IMR-90 (cell line): ENCODE results near the gene MARCKS. TPM values are rescaled to one million over a fixed set of nuclear protein-coding genes. Genes with fewer than 3 reads are reported as not detected.
A peak's percentile ranks its signal among the peaks of the same experiment; 100 is the strongest.

ENCODE experiments used
- ATAC-seq: fragments of 200-7000 bp; cut with Tn5 transposase; 2 replicates; pipeline ENCODE4 v1.9.1; 2020; ENCODE audit warnings: low read depth, mild to moderate bottlenecking, moderate library complexity
- BruUV-seq: library from RNA; stranded (reverse); fragments of 400-500 nt; replicated peaks from 2 replicates; lab custom pipeline; 2021; lab: Mats Ljungman, UMichigan
- CTCF ChIA-PET: fragments of 300-600 bp; formaldehyde crosslinking; extraction: SDS; loops from one replicate; lab custom pipeline; 2021; ENCODE audit warnings: antibody characterized with exemption; lab: Yijun Ruan, JAX
- POLR2A ChIA-PET: fragments of 300-600 bp; sonication (Branson Sonifier 250); formaldehyde crosslinking; loops from one replicate; lab custom pipeline; 2022; ENCODE audit warnings: antibody characterized with exemption; ENCODE audit not compliant: unreplicated experiment; lab: Charles Lee
- DNase-seq: peaks from one replicate; pipeline ENCODE4 v3.0.0; 2013
- H2AFZ ChIP-seq: replicated peaks from 2 replicates; pipeline ENCODE3; 2013; ENCODE audit warnings: low read length, mild to moderate bottlenecking; ENCODE audit not compliant: poor library complexity
- H2AK5ac ChIP-seq: 2 replicates; pipeline ENCODE4 v1.6.1; 2013; ENCODE audit warnings: low read depth, low read length, inconsistent platforms
- H2AK9ac ChIP-seq: replicated peaks from 2 replicates; pipeline ENCODE3; 2013; ENCODE audit warnings: mild to moderate bottlenecking, low read depth, low read length, moderate library complexity; ENCODE audit not compliant: poor library complexity
- H2BK120ac ChIP-seq: 2 replicates; pipeline ENCODE4 v1.6.1; 2013; ENCODE audit warnings: low read depth, low read length, inconsistent platforms
- H2BK15ac ChIP-seq: 3 replicates; pipeline ENCODE4 v1.6.1; 2013; ENCODE audit warnings: low read depth, low read length, inconsistent platforms
- H2BK20ac ChIP-seq: 2 replicates; pipeline ENCODE4 v1.6.1; 2013; ENCODE audit warnings: low read depth, mild to moderate bottlenecking, inconsistent platforms, low read length, moderate library complexity
- H2BK5ac ChIP-seq: 2 replicates; pipeline ENCODE4 v1.6.1; 2013; ENCODE audit warnings: mild to moderate bottlenecking, low read depth, low read length, inconsistent platforms; ENCODE audit not compliant: poor library complexity, severe bottlenecking
- H3K14ac ChIP-seq: replicated peaks from 2 replicates; pipeline ENCODE4 v1.6.1; 2013; ENCODE audit warnings: low read depth, low read length, inconsistent platforms
- H3K18ac ChIP-seq: 2 replicates; pipeline ENCODE4 v1.6.1; 2013; ENCODE audit warnings: low read depth, low read length, control low read depth
- H3K23ac ChIP-seq: 2 replicates; pipeline ENCODE4 v1.6.1; 2013; ENCODE audit warnings: low read depth, low read length, inconsistent platforms
- H3K27ac ChIP-seq: 2 replicates; pipeline ENCODE4 v1.5.1; 2013; ENCODE audit warnings: mild to moderate bottlenecking, control low read depth, low read length; ENCODE audit not compliant: insufficient read depth
- H3K27me3 ChIP-seq: 2 replicates; pipeline ENCODE4 v1.6.1; 2013; ENCODE audit warnings: low read length; ENCODE audit not compliant: control insufficient read depth, insufficient read depth
- H3K36me3 ChIP-seq: 2 replicates; pipeline ENCODE4 v1.6.1; 2013; ENCODE audit warnings: low read length, mixed read lengths; ENCODE audit not compliant: control insufficient read depth, insufficient read depth
- H3K4ac ChIP-seq: 2 replicates; pipeline ENCODE4 v1.6.1; 2013; ENCODE audit warnings: low read depth, low read length, inconsistent platforms
- H3K4me1 ChIP-seq: 2 replicates; pipeline ENCODE4 v1.6.1; 2013; ENCODE audit warnings: low read length, mixed read lengths; ENCODE audit not compliant: control insufficient read depth, insufficient read depth
- H3K4me2 ChIP-seq: 2 replicates; pipeline ENCODE4 v1.6.1; 2013; ENCODE audit warnings: low read depth, mild to moderate bottlenecking, control low read depth, low read length, moderate library complexity
- H3K4me3 ChIP-seq: 2 replicates; pipeline ENCODE4 v1.5.1; 2013; ENCODE audit warnings: low read depth, mild to moderate bottlenecking, control low read depth, low read length, moderate library complexity; ENCODE audit not compliant: insufficient read depth
- H3K56ac ChIP-seq: 2 replicates; pipeline ENCODE4 v1.6.1; 2013; ENCODE audit warnings: low read length, inconsistent platforms; ENCODE audit not compliant: insufficient read depth; ENCODE audit errors: extremely low read depth
- H3K79me1 ChIP-seq, 2 experiments: 2 replicates each; pipeline ENCODE4 v1.6.1; 2013; ENCODE audit warnings: low read length in 2 of 2, inconsistent platforms in 1 of 2, low read depth in 1 of 2
- H3K9ac ChIP-seq: 2 replicates; pipeline ENCODE4 v1.6.1; 2013; ENCODE audit warnings: low read depth, low read length, control low read depth
- H3K9me1 ChIP-seq: 2 replicates; pipeline ENCODE4 v1.6.1; 2013; ENCODE audit warnings: low read length, inconsistent platforms; ENCODE audit not compliant: insufficient read depth
- H3K9me3 ChIP-seq: 2 replicates; pipeline ENCODE4 v1.6.1; 2013; ENCODE audit warnings: low read length; ENCODE audit not compliant: control insufficient read depth, insufficient read depth
- H4K20me1 ChIP-seq: 2 replicates; pipeline ENCODE4 v1.6.1; 2013; ENCODE audit warnings: low read length, inconsistent platforms; ENCODE audit not compliant: insufficient read depth
- H4K5ac ChIP-seq: 2 replicates; pipeline ENCODE4 v1.6.1; 2013; ENCODE audit warnings: mild to moderate bottlenecking, low read depth, low read length, control low read depth
- H4K8ac ChIP-seq, 2 experiments: 2 replicates each; pipeline ENCODE4 v1.6.1; 2013; ENCODE audit warnings: low read depth in 2 of 2, low read length in 2 of 2, control low read depth in 1 of 2, inconsistent platforms in 1 of 2
- H4K91ac ChIP-seq: 2 replicates; pipeline ENCODE4 v1.6.1; 2013; ENCODE audit warnings: low read depth, low read length, inconsistent platforms; ENCODE audit not compliant: insufficient read depth
- BHLHE40 ChIP-seq: fragments of 150-350 bp; IDR thresholded peaks from 2 replicates; pipeline ENCODE4 v1.6.1; 2016; ENCODE audit warnings: mild to moderate bottlenecking, low read depth, low read length
- CEBPB ChIP-seq: IDR thresholded peaks from 2 replicates; pipeline ENCODE4 v1.6.1; 2012; ENCODE audit warnings: low read depth, low read length, improper control_type of control experiment
- CTCF ChIP-seq: conservative IDR thresholded peaks from 2 replicates; pipeline ENCODE4 v1.5.1; 2012; ENCODE audit warnings: mild to moderate bottlenecking, low read depth, low read length, improper control_type of control experiment
- MXI1 ChIP-seq: IDR thresholded peaks from 2 replicates; pipeline ENCODE4 v1.6.1; 2012; ENCODE audit warnings: low read depth, mild to moderate bottlenecking, low read length, moderate library complexity, borderline replicate concordance
- POLR2A ChIP-seq: IDR thresholded peaks from 2 replicates; pipeline ENCODE4 v1.6.1; 2012; ENCODE audit warnings: mild to moderate bottlenecking, low read depth, low read length
- RAD21 ChIP-seq: IDR thresholded peaks from 2 replicates; pipeline ENCODE4 v1.6.1; 2012; ENCODE audit warnings: low read length, improper control_type of control experiment
- SMC3 ChIP-seq: fragments of 150-350 bp; IDR thresholded peaks from 2 replicates; pipeline ENCODE4 v1.6.1; 2016; ENCODE audit warnings: low read depth, mild to moderate bottlenecking, antibody characterized with exemption, low read length, moderate library complexity
- WGBS, 2 experiments: methylation state at CpG; one replicate each; pipeline versions ENCODE4 v1.1.5 to v1.1.7; 2013; ENCODE audit warnings: missing lambda C conversion rate in 2 of 2; ENCODE audit not compliant: insufficient read length in 1 of 2; ENCODE audit errors: extremely low coverage in 2 of 2; 5-methylcytosine and 5-hydroxymethylcytosine counted together
- dilution Hi-C: fragments of 300-500 bp; cut with HindIII; formaldehyde crosslinking; loops from one replicate; pipeline ENCODE4 v1.14.3; 2018; ENCODE audit warnings: low sequenced_read_pairs; ENCODE audit not compliant: unreplicated experiment
- in situ Hi-C: fragments of 300-500 bp; cut with MboI; formaldehyde crosslinking; loops from 3 replicates; pipeline ENCODE4 v1.14.3; 2019; ENCODE audit warnings: low sequenced_read_pairs, inconsistent platforms, mixed read lengths
- intact Hi-C: fragments of 100-400 bp; cut with micrococcal nuclease; formaldehyde crosslinking; loops from 2 replicates; pipeline ENCODE4 v1.10.0; 2022
- polyA plus RNA-seq, 3 experiments: library from polyadenylated mRNA; depleted of rRNA; stranded (reverse); fragments of >200 nt; gene quantifications; 2 replicates each; pipeline ENCODE4 v1.2.3, GENCODE V29; 2012; ENCODE audit warnings: low replicate concordance in 1 of 3
- total RNA-seq: library from RNA; depleted of rRNA; stranded (reverse); fragments of >200 nt; gene quantifications from 2 replicates; pipeline ENCODE4 v1.2.3, GENCODE V29; 2012

Gene MARCKS
- total and polyA plus RNA-seq, 2 of the 4 experiments (the other 2 are of a cell fraction), result 34.5 to 40.7 TPM

GRCh38 chr6:113859349-113860180 lies 2.4 kb downstream of the MARCKS start:
- DNase-seq (peak; percentile 26), ATAC-seq (no peak)
- Histone ChIP-seq H2AK9ac (peak overlapping the region; percentile 49), H4K5ac (peak overlapping the region; percentile 73), H4K91ac (peak overlapping the region; percentile 95), H2BK120ac (peak overlapping the region; percentile 95), H2BK20ac (peak overlapping the region; percentile 66; the same call in 1 of the 2 replicates), H3K4me1 (no peaks in the 10 kb centered on the region), H3K23ac (peak overlapping the region; percentile 100), H2AFZ (peak overlapping the region; percentile 82), H3K4me2 (peak overlapping the region; percentile 74), H3K4ac (peak overlapping the region; percentile 97), H3K14ac (peak overlapping the region; percentile 98), H2AK5ac (peak overlapping the region; percentile 83), H3K9me3 (no peaks in the 10 kb centered on the region), H3K4me3 (peak overlapping the region; percentile 95), H3K56ac (peak overlapping the region; percentile 93), H3K27me3 (no peaks in the 10 kb centered on the region), H4K8ac (peak overlapping the region; percentile 69 to 97; a peak in 3 of 4 replicates), H3K18ac (peak overlapping the region; percentile 83), H3K9me1 (no peaks in the 10 kb centered on the region), H2BK5ac (peak overlapping the region; percentile 87), H2BK15ac (peak overlapping the region; percentile 75; the same call in 1 of the 3 replicates), H3K36me3 (peaks cover 8% of the 10 kb centered on the region; the same call in 1 of the 2 replicates), H4K20me1 (peaks cover 22% of the 10 kb centered on the region), H3K9ac (peak overlapping the region; percentile 95), H3K27ac (peak overlapping the region; percentile 94), H3K79me1 (peaks cover 0 to 21% of the 10 kb centered on the region in 2 experiments; a peak in 2 of 4 replicates)
- CTCF ChIA-PET, result interaction anchor here (0.6 to 1.9 kb wide), 16 partner anchors 9 to 1080 kb away, joined by 3 to 7 read pairs (median 4); no protein-coding TSS in a partner anchor
- dilution Hi-C loops, result no loop called here
- WGBS, 2 experiments, result 0% methylated on average over 24 of the region's 90 CpGs; no CpG with 5 or more reads in 1 of the 2 experiments
- intact Hi-C loops, result loop anchor here (1.0 to 10.0 kb wide), 10 partner anchors 45 to 983 kb away; no protein-coding TSS in a partner anchor
- TF ChIP-seq CEBPB, result no peak
- no peak for TF ChIP-seq POLR2A
- TF ChIP-seq SMC3, result no peak
- no peak for TF ChIP-seq CTCF
- no peak for TF ChIP-seq RAD21
- no peak for TF ChIP-seq MXI1
- no peak for TF ChIP-seq BHLHE40
- no TSS peak for BruUV-seq
- in situ Hi-C loops, result loop anchor here (10.0 kb wide), 1 partner anchor 445 kb away; no protein-coding TSS in a partner anchor
- POLR2A ChIA-PET, result interaction anchor here (0.9 kb wide), 1 partner anchor 1517 kb away, joined by 3 read pairs; no protein-coding TSS in a partner anchor
